K562 (cell line): ENCODE results near the gene NFATC1. TPM values are rescaled to one million over a fixed set of nuclear protein-coding genes. Genes with fewer than 3 reads are reported as not detected.
A peak's percentile ranks its signal among the peaks of the same experiment; 100 is the strongest.

Experiments
- CREB5 ChIP-seq: fragments of 250-450 bp; sonication (Bioruptor Pico); IDR thresholded peaks from 2 replicates; pipeline ENCODE4 v1.5.0; 2020; ENCODE audit warnings: mild to moderate bottlenecking
- HNRNPLL ChIP-seq: fragments of 200-400 bp; formaldehyde crosslinking; IDR thresholded peaks from 2 replicates; pipeline ENCODE4 v1.6.1; 2017; ENCODE audit warnings: low read length, low read depth, mild to moderate bottlenecking; ENCODE audit not compliant: poor library complexity, severe bottlenecking
- TCFL5 ChIP-seq: fragments of 250-450 bp; sonication (Bioruptor Pico); conservative IDR thresholded peaks from 2 replicates; pipeline ENCODE4 v1.6.1; 2021; ENCODE audit warnings: mild to moderate bottlenecking, moderate library complexity, matching md5 sums
- TFE3 ChIP-seq: fragments of 450-650 bp; formaldehyde crosslinking; IDR thresholded peaks from 2 replicates; pipeline ENCODE4 v1.4.0; 2020; ENCODE audit warnings: mild to moderate bottlenecking, mixed read lengths
- ZNF740 ChIP-seq, 3 experiments: fragments of 200-800 bp in 1 of 3; sonication (Bioruptor generic) in 1 of 3; sonication (generic) in 1 of 3; formaldehyde crosslinking in 1 of 3; IDR thresholded peaks; 2 replicates each; pipeline versions ENCODE4 v1.6.1 to v1.8.0; 2016 to 2022; ENCODE audit warnings: mild to moderate bottlenecking in 2 of 3, missing compliant biosample characterization in 2 of 3, missing genetic modification characterization in 2 of 3, missing genetic modification reagents in 1 of 3
- ZNF79 ChIP-seq: fragments of 250-450 bp; sonication (Bioruptor Pico); IDR thresholded peaks from 2 replicates; pipeline ENCODE4 v1.4.0; 2020; ENCODE audit warnings: low read depth, mild to moderate bottlenecking, moderate library complexity
- polyA plus RNA-seq, 8 experiments: library from polyadenylated mRNA; depleted of rRNA in 4 of 8; stranded (reverse) in 5 of 8; unstranded in 3 of 8; fragments of >200 nt; fragmentation: Nextera tagmentation in 2 of 8; fragmentation: Illumina TruSeq in 1 of 8; extraction: Ambion mirVana in 2 of 8; extraction: Trizol in 1 of 8; gene quantifications; 2 replicates each; pipeline versions ENCODE4 v1.2.1 to v1.2.3, GENCODE V29; 2011 to 2014; ENCODE audit warnings: inconsistent platforms in 1 of 8, missing spikeins in 1 of 8
- total RNA-seq, 7 experiments: library from RNA; depleted of rRNA in 6 of 7; stranded (reverse); fragments of >200 nt in 6 of 7; fragmentation: Illumina TruSeq in 2 of 7; extraction: Trizol in 2 of 7; gene quantifications; 2 replicates each; pipeline versions ENCODE4 v1.2.1 to v1.2.3, GENCODE V29; 2011 to 2021; ENCODE audit warnings: low replicate concordance in 1 of 7
- TF ChIP-seq, protein P1 (sequence below): sonication (generic); formaldehyde crosslinking; IDR thresholded peaks from 2 replicates; pipeline ENCODE4 v1.8.1; 2023; ENCODE audit warnings: mild to moderate bottlenecking, missing genetic modification reagents
- TF ChIP-seq, protein P2 (sequence below): fragments of 250-450 bp; sonication (Bioruptor Pico); IDR thresholded peaks from 2 replicates; pipeline ENCODE4 v1.5.0; 2022; ENCODE audit warnings: mild to moderate bottlenecking

Gene NFATC1
- total and polyA plus RNA-seq, 9 of the 15 experiments (the other 6 are each of a cell fraction or from before 2014, with no cell fraction given), result 1.1 to 16.4 (median 2.5) TPM

- TF ChIP-seq, protein P1, sequence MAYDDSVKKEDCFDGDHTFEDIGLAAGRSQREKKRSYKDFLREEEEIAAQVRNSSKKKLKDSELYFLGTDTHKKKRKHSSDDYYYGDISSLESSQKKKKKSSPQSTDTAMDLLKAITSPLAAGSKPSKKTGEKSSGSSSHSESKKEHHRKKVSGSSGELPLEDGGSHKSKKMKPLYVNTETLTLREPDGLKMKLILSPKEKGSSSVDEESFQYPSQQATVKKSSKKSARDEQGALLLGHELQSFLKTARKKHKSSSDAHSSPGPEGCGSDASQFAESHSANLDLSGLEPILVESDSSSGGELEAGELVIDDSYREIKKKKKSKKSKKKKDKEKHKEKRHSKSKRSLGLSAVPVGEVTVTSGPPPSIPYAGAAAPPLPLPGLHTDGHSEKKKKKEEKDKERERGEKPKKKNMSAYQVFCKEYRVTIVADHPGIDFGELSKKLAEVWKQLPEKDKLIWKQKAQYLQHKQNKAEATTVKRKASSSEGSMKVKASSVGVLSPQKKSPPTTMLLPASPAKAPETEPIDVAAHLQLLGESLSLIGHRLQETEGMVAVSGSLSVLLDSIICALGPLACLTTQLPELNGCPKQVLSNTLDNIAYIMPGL (CRISPR knock-in tag), result no peak
- TF ChIP-seq TCFL5, result no peak
- no peak for TF ChIP-seq ZNF79
- TF ChIP-seq HNRNPLL, result no peak
- TF ChIP-seq CREB5 (CRISPR knock-in tag), result no peak
- TF ChIP-seq, protein P2, sequence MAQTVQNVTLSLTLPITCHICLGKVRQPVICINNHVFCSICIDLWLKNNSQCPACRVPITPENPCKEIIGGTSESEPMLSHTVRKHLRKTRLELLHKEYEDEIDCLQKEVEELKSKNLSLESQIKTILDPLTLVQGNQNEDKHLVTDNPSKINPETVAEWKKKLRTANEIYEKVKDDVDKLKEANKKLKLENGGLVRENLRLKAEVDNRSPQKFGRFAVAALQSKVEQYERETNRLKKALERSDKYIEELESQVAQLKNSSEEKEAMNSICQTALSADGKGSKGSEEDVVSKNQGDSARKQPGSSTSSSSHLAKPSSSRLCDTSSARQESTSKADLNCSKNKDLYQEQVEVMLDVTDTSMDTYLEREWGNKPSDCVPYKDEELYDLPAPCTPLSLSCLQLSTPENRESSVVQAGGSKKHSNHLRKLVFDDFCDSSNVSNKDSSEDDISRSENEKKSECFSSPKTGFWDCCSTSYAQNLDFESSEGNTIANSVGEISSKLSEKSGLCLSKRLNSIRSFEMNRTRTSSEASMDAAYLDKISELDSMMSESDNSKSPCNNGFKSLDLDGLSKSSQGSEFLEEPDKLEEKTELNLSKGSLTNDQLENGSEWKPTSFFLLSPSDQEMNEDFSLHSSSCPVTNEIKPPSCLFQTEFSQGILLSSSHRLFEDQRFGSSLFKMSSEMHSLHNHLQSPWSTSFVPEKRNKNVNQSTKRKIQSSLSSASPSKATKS (CRISPR knock-in tag), result no peak
- peak; percentile 63 for TF ChIP-seq TFE3 (CRISPR knock-in tag)
- TF ChIP-seq ZNF740 (CRISPR knock-in tag; IDR thresholded peaks at IDR 0.05), result no peak
- no peak for TF ChIP-seq ZNF740 (tag; IDR thresholded peaks at IDR 0.05)
These were observed 105.3 kb downstream of the NFATC1 start (continued) for GRCh38 chr18:79501006-79501405.
